SK-N-SH treated with all-trans-retinoic acid at 6 μM for 48 hours (cell line): Measurements from ENCODE around the gene KLHL21.

Source experiments
- ARNTL ChIP-seq: fragments of 450-650 bp; formaldehyde crosslinking; IDR thresholded peaks from 2 replicates; pipeline ENCODE4 v1.5.0; 2020; ENCODE audit warnings: low read depth, mild to moderate bottlenecking, moderate library complexity, borderline replicate concordance
- BACH2 ChIP-seq: fragments of 250-450 bp; sonication (Bioruptor Pico); IDR thresholded peaks from 2 replicates; pipeline ENCODE4 v1.9.0; 2021; ENCODE audit warnings: mild to moderate bottlenecking, borderline replicate concordance
- GLIS3 ChIP-seq: fragments of 250-450 bp; sonication (Bioruptor Pico); IDR thresholded peaks from 2 replicates; pipeline ENCODE4 v1.5.0; 2020; ENCODE audit warnings: mild to moderate bottlenecking, moderate library complexity
- OSR1 ChIP-seq: fragments of 250-450 bp; sonication (Bioruptor Pico); IDR thresholded peaks from 2 replicates; pipeline ENCODE4 v1.8.0; 2022; ENCODE audit warnings: moderate library complexity, mild to moderate bottlenecking, inconsistent platforms
- PATZ1 ChIP-seq: fragments of 250-450 bp; sonication (Bioruptor Pico); IDR thresholded peaks from 2 replicates; pipeline ENCODE4 v1.8.0; 2020; ENCODE audit warnings: mild to moderate bottlenecking, moderate library complexity, borderline replicate concordance
- POU6F1 ChIP-seq: fragments of 250-450 bp; sonication (Bioruptor Pico); IDR thresholded peaks from 2 replicates; pipeline ENCODE4 v1.8.0; 2021; ENCODE audit warnings: low read depth, mild to moderate bottlenecking, moderate library complexity, borderline replicate concordance
- RARB ChIP-seq: fragments of 250-450 bp; sonication (Bioruptor Pico); IDR thresholded peaks from 2 replicates; pipeline ENCODE4 v1.8.0; 2021; ENCODE audit warnings: mild to moderate bottlenecking, moderate library complexity
- TCF4 ChIP-seq: fragments of 250-450 bp; sonication (Bioruptor Pico); IDR thresholded peaks from 2 replicates; pipeline ENCODE4 v1.8.0; 2021; ENCODE audit warnings: mild to moderate bottlenecking, moderate library complexity, borderline replicate concordance
- TOX ChIP-seq: fragments of 250-450 bp; sonication (Bioruptor Pico); IDR thresholded peaks from 2 replicates; pipeline ENCODE4 v1.8.0; 2021; ENCODE audit warnings: mild to moderate bottlenecking, moderate library complexity, borderline replicate concordance
- ZFP30 ChIP-seq: fragments of 450-650 bp; formaldehyde crosslinking; IDR thresholded peaks from 2 replicates; pipeline ENCODE4 v1.5.0; 2022; ENCODE audit warnings: mild to moderate bottlenecking, moderate library complexity
- ZNF70 ChIP-seq: fragments of 450-650 bp; formaldehyde crosslinking; IDR thresholded peaks from 2 replicates; pipeline ENCODE4 v1.5.0; 2020; ENCODE audit warnings: mild to moderate bottlenecking, moderate library complexity

- TF ChIP-seq ARNTL = no peak
- TF ChIP-seq RARB (CRISPR knock-in tag) = no peak
- no peak for TF ChIP-seq TCF4 (CRISPR knock-in tag)
- no peak for TF ChIP-seq OSR1 (CRISPR knock-in tag)
- TF ChIP-seq ZFP30 (CRISPR knock-in tag) = no peak
- TF ChIP-seq PATZ1 (CRISPR knock-in tag) = no peak
- TF ChIP-seq BACH2 = no peak
- no peak for TF ChIP-seq TOX (CRISPR knock-in tag)
- TF ChIP-seq GLIS3 (CRISPR knock-in tag) = no peak
- no peak for TF ChIP-seq POU6F1
- no peak for TF ChIP-seq ZNF70
Observed at GRCh38 chr1:6577831-6578525, 24.7 kb downstream of the KLHL21 start.
